ENCODE measurements around the gene PER3. TPM values are rescaled to one million over a fixed set of nuclear protein-coding genes. Genes with fewer than 3 reads are reported as not detected.
A peak's percentile ranks its signal among the peaks of the same experiment; 100 is the strongest.
"Not testable (repeated sequence)": the region's sequence is repeated elsewhere in the genome, so short reads cannot be mapped to it uniquely, and the experiment has no call there.

Gene PER3
- total and polyA plus RNA-seq, 9 of the 15 experiments (the other 6 are each of a cell fraction or from before 2014, with no cell fraction given): 11.9 to 22.5 (median 14.6) TPM

GRCh38 chr1:7791027-7791426 is 6.9 kb downstream of the PER3 start:
- H3K9me3 ChIP-seq (replicated peaks; ENCODE audit: control insufficient read depth, insufficient read depth, low read depth, low read length); POLR2A ChIA-PET; ATAC-seq; H2AFZ ChIP-seq (ENCODE audit: low read depth, low read length); FAIRE-seq; H3K79me2 ChIP-seq (ENCODE audit: control insufficient read depth, insufficient read depth, low read length); intact Hi-C loops (cut with micrococcal nuclease); BruUV-seq (replicated peaks); H3K27ac ChIP-seq (ENCODE audit: extremely low read depth, low read depth, low read length); H3K9ac ChIP-seq (ENCODE audit: insufficient read depth in 1 of 2, low read depth in 2 of 2, low read length in 2 of 2); H3K4me1 ChIP-seq (replicated peaks in 1 of 2; ENCODE audit: control insufficient read depth in 2 of 2, insufficient read depth in 2 of 2, low read length in 2 of 2); DNase-seq (ENCODE audit: extremely low read depth in 1 of 4, low spot score in 3 of 4); H3K9me1 ChIP-seq (ENCODE audit: control insufficient read depth, insufficient read depth, low read length); H4K20me1 ChIP-seq (replicated peaks; ENCODE audit: control insufficient read depth, insufficient read depth, low read length); H3K4me2 ChIP-seq (ENCODE audit: insufficient read depth, low read length); in situ Hi-C loops (cut with MboI); H3K27me3 ChIP-seq (ENCODE audit: control insufficient read depth in 2 of 2, insufficient read depth in 2 of 2, low read length in 2 of 2); CTCF ChIA-PET (ENCODE audit: low intra/inter-chr PET ratio); H3K4me3 ChIP-seq: not testable (repeated sequence)
- peak; percentile 66 for TF ChIP-seq ZFP36 (IDR thresholded peaks at IDR 0.05; ENCODE audit: low read depth, low read length, partially characterized antibody)
- peak; percentile 72; the same call in 1 of the 2 replicates for TF ChIP-seq HLTF (IDR thresholded peaks at IDR 0.05)
- peak; percentile 51; the same call in 1 of the 2 replicates for TF ChIP-seq CBX1 (IDR thresholded peaks at IDR 0.05; ENCODE audit: low read depth)
- TF ChIP-seq ETV1 (tag; conservative IDR thresholded peaks at IDR 0.05; ENCODE audit: low read depth): 0 out of 2 replicates have a peak, but pooled peaks have one; percentile 24
- TF ChIP-seq CBX5 (IDR thresholded peaks at IDR 0.05; ENCODE audit: borderline replicate concordance, low read depth): peak; percentile 85; the same call in 1 of the 2 replicates
- TF ChIP-seq ZEB2 (IDR thresholded peaks at IDR 0.05): 0 out of 2 replicates have a peak, but pooled peaks have one; percentile 42
- TF ChIP-seq CBX3 (IDR thresholded peaks at IDR 0.05; ENCODE audit: borderline replicate concordance in 1 of 2, low read length in 2 of 2): peak in 1 of 2 experiments; percentile 83; a peak in 2 of 3 replicates
- peak in 1 of 2 experiments; percentile 53; a peak in 1 of 4 replicates for TF ChIP-seq TRIM24 (IDR thresholded peaks at IDR 0.05)
- peak; percentile 96 for TF ChIP-seq TRIM28 (IDR thresholded peaks at IDR 0.05)
- TF ChIP-seq ZNF280A (IDR thresholded peaks at IDR 0.05; ENCODE audit: low read depth, partially characterized antibody): peak; percentile 94
- H3K36me3 ChIP-seq (ENCODE audit: control insufficient read depth, insufficient read depth, low read length): peaks cover 20% of the 10 kb centered on the region; the same call in 2 of the 3 replicates
- WGBS (ENCODE audit: insufficient coverage, low coverage, missing lambda C conversion rate): 69% methylated on average over 3 of the region's 3 CpGs

All from K562 (cell line).